HepG2 (cell line): Measurements from ENCODE around the gene NAIF1. TPM values are rescaled to one million over a fixed set of nuclear protein-coding genes. Genes with fewer than 3 reads are reported as not detected.

Experiments
- ATAC-seq: fragments of 200-7000 bp; cut with Tn5 transposase; 3 replicates; pipeline ENCODE4 v1.9.1; 2020; ENCODE audit warnings: mild to moderate bottlenecking, moderate library complexity
- Bru-seq: library from RNA; stranded (reverse); fragments of 400-500 nt; gene quantifications from one replicate; lab custom pipeline; 2021; lab: Mats Ljungman, UMichigan
- BruChase-seq, 2 experiments: library from RNA; stranded (reverse); fragments of 400-500 nt; gene quantifications; one replicate each; lab custom pipeline; 2021; lab: Mats Ljungman, UMichigan
- BruUV-seq: library from RNA; stranded (reverse); fragments of 400-500 nt; replicated peaks from 2 replicates; lab custom pipeline; 2021; lab: Mats Ljungman, UMichigan
- CTCF ChIA-PET: fragments of 300-600 bp; formaldehyde crosslinking; extraction: SDS; loops from one replicate; lab custom pipeline; 2021; ENCODE audit warnings: low total read pairs, inconsistent platforms, low intra/inter-chr PET ratio; lab: Yijun Ruan, JAX
- POLR2A ChIA-PET: fragments of 350-600 bp; sonication (Branson Sonifier 250); formaldehyde crosslinking; loops from one replicate; lab custom pipeline; 2020; ENCODE audit warnings: antibody characterized with exemption, inconsistent platforms; lab: Yijun Ruan, JAX
- DNase-seq: peaks from one replicate; pipeline ENCODE4 v3.0.0-alpha.2; 2015; ENCODE audit warnings: low spot score
- FAIRE-seq: peaks from 3 replicates; lab custom pipeline; 2011; peaks lifted over from hg19 to GRCh38; lab: Jason Lieb, UNC
- H2AFZ ChIP-seq: one replicate; pipeline ENCODE4 v1.6.1; 2011; ENCODE audit warnings: low read length, inconsistent platforms
- H3K27ac ChIP-seq: fragments of 300-600 bp; 3 replicates; pipeline ENCODE4 v1.8.0; 2011; ENCODE audit warnings: mixed run types, mild to moderate bottlenecking, mixed read lengths, low read length, inconsistent platforms; ENCODE audit not compliant: insufficient read depth; ENCODE audit errors: extremely low read length
- H3K27me3 ChIP-seq, 2 experiments: fragments of 200-600 bp in 1 of 2; 2 replicates in 1 of 2; 3 replicates in 1 of 2; pipeline versions ENCODE4 v1.6.0 to v1.8.0; 2011; ENCODE audit warnings: low read length in 2 of 2, mild to moderate bottlenecking in 2 of 2, moderate library complexity in 2 of 2, inconsistent platforms in 1 of 2; ENCODE audit not compliant: insufficient read depth in 2 of 2, control insufficient read depth in 1 of 2
- H3K36me3 ChIP-seq, 2 experiments: fragments of 200-600 bp in 1 of 2; replicated peaks in 1 of 2; 2 replicates in 1 of 2; 3 replicates in 1 of 2; pipeline versions ENCODE4 v1.5.1 to v1.8.0; 2011; ENCODE audit warnings: low read length in 2 of 2, inconsistent platforms in 1 of 2; ENCODE audit not compliant: insufficient read depth in 2 of 2, control insufficient read depth in 1 of 2
- H3K4me1 ChIP-seq: 2 replicates; pipeline ENCODE4 v1.5.1; 2012; ENCODE audit warnings: low read length, inconsistent platforms; ENCODE audit not compliant: insufficient read depth
- H3K4me2 ChIP-seq: 2 replicates; pipeline ENCODE4 v1.6.0; 2011; ENCODE audit warnings: low read depth, low read length, inconsistent platforms
- H3K4me3 ChIP-seq, 3 experiments: fragments of 200-600 bp in 1 of 3; sonication (generic), shearing (Covaris generic) in 1 of 3; replicated peaks in 1 of 3; 2 replicates each; pipeline ENCODE4 v1.5.1; 2011 to 2016; ENCODE audit warnings: low read length in 3 of 3, inconsistent platforms in 2 of 3, low read depth in 2 of 3, mild to moderate bottlenecking in 2 of 3, control low read depth in 1 of 3, mixed read lengths in 1 of 3; ENCODE audit not compliant: insufficient read depth in 1 of 3
- H3K79me2 ChIP-seq: one replicate; pipeline ENCODE4 v1.6.1; 2011; ENCODE audit warnings: low read length, inconsistent platforms; ENCODE audit not compliant: insufficient read depth
- H3K9ac ChIP-seq: 2 replicates; pipeline ENCODE4 v1.6.0; 2011; ENCODE audit warnings: mild to moderate bottlenecking, low read depth, low read length, inconsistent platforms; ENCODE audit not compliant: insufficient read depth
- H3K9me3 ChIP-seq: 2 replicates; pipeline ENCODE4 v1.5.1; 2012; ENCODE audit warnings: mild to moderate bottlenecking, low read length
- H4K20me1 ChIP-seq: 2 replicates; pipeline ENCODE4 v1.6.0; 2011; ENCODE audit warnings: inconsistent platforms, mild to moderate bottlenecking, low read length, moderate library complexity; ENCODE audit not compliant: insufficient read depth
- GATA4 ChIP-seq: sonication (generic); IDR thresholded peaks from 2 replicates; pipeline ENCODE4 v1.6.1; 2016; ENCODE audit warnings: antibody characterized with exemption, low read depth, borderline replicate concordance
- HMGXB3 ChIP-seq: sonication (generic); formaldehyde crosslinking; IDR thresholded peaks from 2 replicates; pipeline ENCODE4 v1.4.0; 2020; ENCODE audit warnings: missing genetic modification reagents, borderline replicate concordance
- HNRNPUL1 ChIP-seq: fragments of 200-400 bp; formaldehyde crosslinking; IDR thresholded peaks from 2 replicates; pipeline ENCODE4 v1.6.1; 2017; ENCODE audit warnings: low read depth, mild to moderate bottlenecking, low read length, moderate library complexity
- MEF2D ChIP-seq: sonication (generic); formaldehyde crosslinking; IDR thresholded peaks from 2 replicates; pipeline ENCODE4 v1.5.1; 2020; ENCODE audit warnings: mild to moderate bottlenecking, missing genetic modification reagents
- NCOA5 ChIP-seq: sonication (generic); formaldehyde crosslinking; IDR thresholded peaks from 2 replicates; pipeline ENCODE4 v1.4.0; 2020; ENCODE audit warnings: missing genetic modification reagents
- PHF8 ChIP-seq: sonication (generic); formaldehyde crosslinking; IDR thresholded peaks from 2 replicates; pipeline ENCODE4 v1.5.0; 2020; ENCODE audit warnings: missing genetic modification reagents
- ZNF17 ChIP-seq: sonication (generic); formaldehyde crosslinking; IDR thresholded peaks from 2 replicates; pipeline ENCODE4 v1.5.0; 2020; ENCODE audit warnings: mild to moderate bottlenecking, missing genetic modification reagents
- ZNF253 ChIP-seq: sonication (generic); formaldehyde crosslinking; IDR thresholded peaks from 2 replicates; pipeline ENCODE4 v1.8.0; 2022; ENCODE audit warnings: mild to moderate bottlenecking, missing genetic modification reagents, borderline replicate concordance
- ZNF703 ChIP-seq: sonication (generic); formaldehyde crosslinking; IDR thresholded peaks from 2 replicates; pipeline ENCODE4 v1.5.1; 2020; ENCODE audit warnings: missing genetic modification reagents, mild to moderate bottlenecking, moderate library complexity, borderline replicate concordance
- ZNF775 ChIP-seq: sonication (generic); formaldehyde crosslinking; IDR thresholded peaks from 2 replicates; pipeline ENCODE4 v1.4.0; 2020; ENCODE audit warnings: missing genetic modification reagents, mild to moderate bottlenecking, moderate library complexity, borderline replicate concordance
- WGBS: methylation state at CpG from one replicate; pipeline ENCODE4 v1.1.6; 2017; ENCODE audit warnings: low lambda C conversion rate; 5-methylcytosine and 5-hydroxymethylcytosine counted together
- in situ Hi-C: cut with HindIII; loops from 2 replicates; pipeline ENCODE4 v1.10.0; 2017; ENCODE audit warnings: low pct_unique_long_range_greater_than_20kb; ENCODE audit not compliant: extremely low pct_ligation_motif_present
- intact Hi-C: fragments of 100-400 bp; cut with micrococcal nuclease; formaldehyde crosslinking; loops from one replicate; pipeline ENCODE4 v1.10.0; 2022; ENCODE audit not compliant: unreplicated experiment
- long read RNA-seq, 2 experiments: library from RNA in 1 of 2; library from polyadenylated mRNA in 1 of 2; stranded (forward) in 1 of 2; unstranded in 1 of 2; transcript quantifications; one replicate each; pipeline ENCODE4 v2.0.0, GENCODE V29; 2019 to 2022
- polyA minus RNA-seq, 3 experiments: library from RNA; depleted of rRNA, polyadenylated mRNA; stranded (reverse); fragments of >200 nt; gene quantifications; 2 replicates each; pipeline ENCODE4 v1.2.3, GENCODE V29; 2011; ENCODE audit warnings: low replicate concordance in 1 of 3
- polyA plus RNA-seq, 8 experiments: library from polyadenylated mRNA; depleted of rRNA in 3 of 8; stranded (reverse) in 7 of 8; unstranded in 1 of 8; fragments of >200 nt; fragmentation: Illumina TruSeq in 4 of 8; extraction: Trizol in 4 of 8; gene quantifications; 2 replicates each; pipeline versions ENCODE4 v1.2.1 to v1.2.3, GENCODE V29; 2011 to 2016; ENCODE audit warnings: low read depth in 4 of 8, missing spikeins in 1 of 8, mixed read lengths in 1 of 8; ENCODE audit not compliant: insufficient read depth in 1 of 8
- total RNA-seq, 5 experiments: library from RNA; depleted of rRNA; stranded (reverse); fragments of >200 nt; fragmentation: Illumina TruSeq; extraction: Trizol; gene quantifications; 2 replicates each; pipeline ENCODE4 v1.2.3, GENCODE V29; 2016; ENCODE audit warnings: low read depth in 1 of 5

NAIF1 gene
- total RNA-seq (2016; rRNA removed; fragmentation: Illumina TruSeq; extraction: Trizol) = 6.0 and 6.6 TPM in 2 replicates
- 3.1 and 4.1 TPM in 2 replicates for total RNA-seq (2016; cell fraction: cytosol; rRNA removed; fragmentation: Illumina TruSeq; extraction: Trizol; ENCODE audit: low read depth)
- 6.0 and 6.4 TPM in 2 replicates for total RNA-seq (2016; cell fraction: insoluble cytoplasmic fraction; rRNA removed; fragmentation: Illumina TruSeq; extraction: Trizol)
- 5.7 and 6.1 TPM in 2 replicates for total RNA-seq (2016; cell fraction: membrane; rRNA removed; fragmentation: Illumina TruSeq; extraction: Trizol)
- total RNA-seq (2016; cell fraction: nucleus; rRNA removed; fragmentation: Illumina TruSeq; extraction: Trizol) = 2.9 and 4.1 TPM in 2 replicates
- 6.9 TPM in 2 replicates for polyA plus RNA-seq (2011; rRNA removed)
- 4.9 and 6.4 TPM in 2 replicates for polyA plus RNA-seq (2011; cell fraction: cytosol; rRNA removed)
- polyA plus RNA-seq (2011; cell fraction: nucleus; rRNA removed) = 3.8 and 4.0 TPM in 2 replicates
- polyA plus RNA-seq (2012) = 3.0 and 3.8 TPM in 2 replicates
- 2.4 and 2.6 TPM in 2 replicates for polyA plus RNA-seq (2016; cell fraction: cytosol; fragmentation: Illumina TruSeq; extraction: Trizol; ENCODE audit: low read depth)
- 5.2 and 5.7 TPM in 2 replicates for polyA plus RNA-seq (2016; cell fraction: insoluble cytoplasmic fraction; fragmentation: Illumina TruSeq; extraction: Trizol; ENCODE audit: low read depth)
- polyA plus RNA-seq (2016; cell fraction: membrane; fragmentation: Illumina TruSeq; extraction: Trizol; ENCODE audit: low read depth) = 3.5 and 3.9 TPM in 2 replicates
- polyA plus RNA-seq (2016; cell fraction: nucleus; fragmentation: Illumina TruSeq; extraction: Trizol; ENCODE audit: insufficient read depth, low read depth) = 4.9 and 5.1 TPM in 2 replicates
- polyA minus RNA-seq (2011; rRNA and poly(A)+ RNA removed; ENCODE audit: low replicate concordance) = 8.2 and 13.2 TPM in 2 replicates
- polyA minus RNA-seq (2011; cell fraction: cytosol; rRNA and poly(A)+ RNA removed) = 3.2 and 6.0 TPM in 2 replicates
- 1.5 and 2.1 TPM in 2 replicates for polyA minus RNA-seq (2011; cell fraction: nucleus; rRNA and poly(A)+ RNA removed)
- Bru-seq, nascent RNA = percentile 48 among the genes with signal in this experiment
- BruChase-seq, experiment 1, labeled RNA remaining after a 6-hour chase = percentile 48 among the genes with signal in this experiment
- BruChase-seq, experiment 2, labeled RNA remaining after a 2-hour chase = percentile 57 among the genes with signal in this experiment
- long read RNA-seq, experiment 1, partial matches to known transcripts = 1 of 4 reads
- long read RNA-seq, experiment 1, other reads (novel, unspliced or antisense) = 2 of 4 reads
- long read RNA-seq, experiment 2, transcript NAIF1-201 (2 exons, 3,399 nt) = major isoform, 5 of 13 reads
- long read RNA-seq, experiment 2, partial matches to known transcripts = 2 of 13 reads
- long read RNA-seq, experiment 2, other reads (novel, unspliced or antisense) = 6 of 13 reads

GRCh38 chr9:128066713-128067644, at the start of gene NAIF1:
NAIF1 (minus strand) TSS chr9:128067320; CDS start chr9:128067101, 219 bp downstream.
- CTCF ChIA-PET = interaction anchor here (1.0 kb wide), 1 partner anchor 51 kb away, joined by 3 read pairs; no protein-coding TSS in a partner anchor
- H4K20me1 ChIP-seq = no peaks in the 10 kb centered on the region
- peaks cover 48% of the 10 kb centered on the region for H3K4me1 ChIP-seq
- POLR2A ChIA-PET = interaction anchor here (0.8 to 4.3 kb wide), 17 partner anchors 9 to 670 kb away, joined by 3 to 41 read pairs (median 4); no protein-coding TSS in a partner anchor
- H3K4me2 ChIP-seq = peak within 1 kb of the TSS; percentile 89
- peaks cover 30% of the 10 kb centered on the region for H3K79me2 ChIP-seq
- in situ Hi-C loops = no loop called here
- H3K27ac ChIP-seq = peak within 1 kb of the TSS; percentile 98
- intact Hi-C loops = loop anchor here (5.0 kb wide), 1 partner anchor 35 kb away; no protein-coding TSS in a partner anchor
- peak; percentile 100 for FAIRE-seq
- H3K4me3 ChIP-seq = peak within 1 kb of the TSS; percentile 78 to 88 (median 85)
- no peaks in the 10 kb centered on the region; a peak in 1 of 5 replicates for H3K27me3 ChIP-seq
- BruUV-seq = TSS peak; percentile 64
- ATAC-seq = peak; percentile 87
- WGBS = 39% methylated on average over 32 of the region's 54 CpGs
- H3K9me3 ChIP-seq = no peaks in the 10 kb centered on the region
- peak; percentile 99 for DNase-seq
- no peaks in the 10 kb centered on the region; a peak in 1 of 5 replicates for H3K36me3 ChIP-seq
- no peak within 1 kb of the TSS for H2AFZ ChIP-seq
- peak within 1 kb of the TSS; percentile 97 for H3K9ac ChIP-seq
- TF ChIP-seq MEF2D (CRISPR knock-in tag) (no peak), PHF8 (CRISPR knock-in tag) (peak; percentile 73), HMGXB3 (CRISPR knock-in tag) (no peak), ZNF775 (CRISPR knock-in tag) (0 out of 2 replicates have a peak, but pooled peaks have one; percentile 73), HNRNPUL1 (no peak), NCOA5 (CRISPR knock-in tag) (no peak), GATA4 (no peak), ZNF253 (CRISPR knock-in tag) (no peak), ZNF703 (no peak), ZNF17 (CRISPR knock-in tag) (no peak)
